GM18861 (cell line): ENCODE measurements around the gene SLC35E1.
"Not testable (repeated sequence)": the region's sequence is repeated elsewhere in the genome, so short reads cannot be mapped to it uniquely, and the experiment has no call there.

Experiments used
- ATAC-seq: cut with Tn5 transposase; IDR thresholded peaks from one replicate; pipeline ENCODE4 v1.9.1; 2021; ENCODE audit not compliant: unreplicated experiment

Gene SLC35E1

GRCh38 chr19:16551902-16552301 lies 20.3 kb downstream of the SLC35E1 start:
- not testable (repeated sequence) for ATAC-seq

- ATAC-seq: no peak
These were observed 23.3 kb downstream of the SLC35E1 start for GRCh38 chr19:16548956-16549355.

- ATAC-seq: no peak
These were observed 27.6 kb downstream of the SLC35E1 start for GRCh38 chr19:16544473-16545231.

GRCh38 chr19:16543734-16544133 lies 28.5 kb downstream of the SLC35E1 start:
- not testable (repeated sequence) for ATAC-seq

- no peak for ATAC-seq
These were observed 29.2 kb downstream of the SLC35E1 start for GRCh38 chr19:16542910-16543472.

GRCh38 chr19:16542045-16542909 lies 29.9 kb downstream of the SLC35E1 start, which contains the start of gene CHERP:
CHERP (minus strand) TSS chr19:16542437; CDS start chr19:16542378, 59 bp downstream.
- peak; percentile 50 for ATAC-seq

GRCh38 chr19:16541526-16542044 lies 30.6 kb downstream of the SLC35E1 start:
- ATAC-seq: no peak

GRCh38 chr19:16540948-16541347 lies 31.3 kb downstream of the SLC35E1 start:
- ATAC-seq: no peak

GRCh38 chr19:16537111-16537510 lies 35.1 kb downstream of the SLC35E1 start:
- no peak for ATAC-seq

GRCh38 chr19:16536130-16536529 lies 36.1 kb downstream of the SLC35E1 start:
- ATAC-seq: no peak

- no peak for ATAC-seq
These were observed 36.8 kb downstream of the SLC35E1 start for GRCh38 chr19:16535381-16535780.

- ATAC-seq: no peak
These were observed 39.6 kb downstream of the SLC35E1 start for GRCh38 chr19:16532440-16533234.

- ATAC-seq: no peak
These were observed 40.9 kb downstream of the SLC35E1 start for GRCh38 chr19:16531380-16531669.

GRCh38 chr19:16530540-16531379 lies 41.5 kb downstream of the SLC35E1 start:
- no peak for ATAC-seq

GRCh38 chr19:16529466-16530144 lies 42.6 kb downstream of the SLC35E1 start:
- ATAC-seq: no peak

GRCh38 chr19:16527971-16528521 lies 44.2 kb downstream of the SLC35E1 start:
- ATAC-seq: no peak

GRCh38 chr19:16527334-16527935 lies 44.8 kb downstream of the SLC35E1 start:
- ATAC-seq: no peak

- no peak for ATAC-seq
These were observed 46.3 kb downstream of the SLC35E1 start for GRCh38 chr19:16525751-16526481.
